Immature natural killer cell (primary cell): Measurements from ENCODE around the gene TSFM. TPM values are rescaled to one million over a fixed set of nuclear protein-coding genes. Genes with fewer than 3 reads are reported as not detected.
"Not testable (repeated sequence)": the region's sequence is repeated elsewhere in the genome, so short reads cannot be mapped to it uniquely, and the experiment has no call there.

Experiments used
- DNase-seq, 3 donors: peaks; one replicate each; pipeline ENCODE4 v3.0.0; 2022; ENCODE audit warnings: mixed read lengths in 1 of 3
- H3K27ac Mint-ChIP-seq, 6 donors: one replicate each; pipeline ENCODE4 v1.8.0; 2020; ENCODE audit warnings: mixed read lengths in 6 of 6, mild to moderate bottlenecking in 5 of 6, inconsistent platforms in 4 of 6, moderate library complexity in 3 of 6
- H3K27me3 Mint-ChIP-seq, 3 donors: one replicate each; pipeline ENCODE4 v1.8.0; 2020 to 2021; ENCODE audit warnings: low read depth in 3 of 3, mild to moderate bottlenecking in 3 of 3, mixed read lengths in 3 of 3, moderate library complexity in 3 of 3, inconsistent platforms in 1 of 3
- H3K36me3 Mint-ChIP-seq, 3 donors: one replicate each; pipeline ENCODE4 v1.8.0; 2020; ENCODE audit warnings: mixed read lengths in 3 of 3, inconsistent platforms in 2 of 3, mild to moderate bottlenecking in 2 of 3
- H3K4me1 Mint-ChIP-seq, 2 donors: one replicate each; pipeline ENCODE4 v1.8.0; 2020; ENCODE audit warnings: inconsistent platforms in 2 of 2, mild to moderate bottlenecking in 2 of 2, mixed read lengths in 2 of 2, moderate library complexity in 1 of 2
- H3K4me3 Mint-ChIP-seq, 5 donors: one replicate each; pipeline ENCODE4 v1.8.0; 2020; ENCODE audit warnings: mild to moderate bottlenecking in 5 of 5, mixed read lengths in 5 of 5, inconsistent platforms in 3 of 5, moderate library complexity in 3 of 5
- H3K9me3 Mint-ChIP-seq, 6 donors: one replicate each; pipeline ENCODE4 v1.8.0; 2020; ENCODE audit warnings: mild to moderate bottlenecking in 6 of 6, mixed read lengths in 6 of 6, inconsistent platforms in 4 of 6, moderate library complexity in 3 of 6
- polyA plus RNA-seq, 3 donors: library from polyadenylated mRNA; unstranded; fragments of 300-500 nt; fragmentation: Illumina TruSeq; gene quantifications; one replicate each; pipeline ENCODE4 v1.2.3, GENCODE V29; 2021

Gene TSFM
- polyA plus RNA-seq, 3 donors from 2014 or later: 22.2 to 38.6 (median 23.4) TPM

- Mint-ChIP-seq H3K9me3 (no peaks in the 10 kb centered on the region), H3K36me3 (peaks cover 6 to 9% (median 7%) of the 10 kb centered on the region in 3 donors), H3K4me3 (peak overlapping the region; percentile 19 to 94 (median 40)), H3K4me1 (peaks cover 23 to 35% of the 10 kb centered on the region in 2 donors), H3K27ac (peak overlapping the region in 2 of 6 donors; percentile 6 to 21), H3K27me3 (peaks cover 7 to 15% (median 8%) of the 10 kb centered on the region in 3 donors)
- no peak for DNase-seq
These were observed 11.9 kb upstream of the TSFM start for GRCh38 chr12:57770734-57771133.

DNA sequence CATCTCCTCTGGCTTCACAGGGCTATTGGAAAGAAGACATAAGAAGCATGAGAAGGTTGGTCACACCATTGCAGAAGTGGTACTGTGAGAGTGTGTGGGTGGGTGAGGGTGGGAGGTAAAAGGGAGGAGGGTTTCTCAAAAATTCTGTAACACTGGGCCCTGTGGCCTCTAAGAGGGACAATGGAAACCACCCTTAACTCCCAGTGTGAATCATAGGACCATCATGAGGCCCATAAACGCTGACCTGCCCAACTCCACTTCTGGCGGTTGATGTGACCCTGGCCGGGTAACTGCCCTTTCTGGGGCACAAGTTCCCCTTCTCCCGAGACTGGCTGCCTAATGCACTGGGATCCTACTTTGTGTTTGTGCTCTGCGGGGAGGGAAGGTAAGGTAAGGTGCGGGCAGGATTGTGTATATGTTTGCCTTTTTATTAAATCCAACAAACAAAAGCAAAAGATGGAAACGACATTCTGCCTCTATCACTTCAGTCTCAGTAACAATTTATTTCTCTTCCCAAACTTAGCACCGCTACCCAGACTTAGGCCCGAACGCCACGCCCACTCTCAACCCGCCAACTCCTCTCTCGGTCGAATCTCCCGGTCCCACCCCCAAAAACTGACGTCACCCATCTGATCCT, 11.2 kb upstream of the TSFM start:
- H3K9me3 Mint-ChIP-seq: no peaks in the 10 kb centered on the region
- no peak for DNase-seq
- peaks cover 4 to 12% (median 7%) of the 10 kb centered on the region in 3 donors for H3K27me3 Mint-ChIP-seq
- peaks cover 17 to 29% of the 10 kb centered on the region in 2 donors for H3K4me1 Mint-ChIP-seq
- H3K36me3 Mint-ChIP-seq: peaks cover 6 to 10% (median 9%) of the 10 kb centered on the region in 3 donors
- H3K4me3 Mint-ChIP-seq: peak overlapping the region; percentile 94 to 99 (median 97)
- H3K27ac Mint-ChIP-seq: peak overlapping the region; percentile 92 to 96 (median 92)

GRCh38 chr12:57771873-57772428, 10.6 kb upstream of the TSFM start, which contains the start of gene METTL1:
Gene METTL1, minus strand, starts transcription at chr12:57772105. Its CDS starts 22 bp downstream, at chr12:57772083.
- peaks cover 0 to 11% (median 5%) of the 10 kb centered on the region in 3 donors for H3K27me3 Mint-ChIP-seq
- peak within 1 kb of the TSS; percentile 94 to 99 (median 97) for H3K4me3 Mint-ChIP-seq
- peak within 1 kb of the TSS; percentile 92 to 96 (median 92) for H3K27ac Mint-ChIP-seq
- H3K9me3 Mint-ChIP-seq: no peaks in the 10 kb centered on the region
- DNase-seq: peak; percentile 85 to 86 (median 86)
- H3K36me3 Mint-ChIP-seq: peaks cover 6 to 12% (median 9%) of the 10 kb centered on the region in 3 donors
- H3K4me1 Mint-ChIP-seq: peaks cover 11 to 23% of the 10 kb centered on the region in 2 donors

GRCh38 chr12:57772429-57773322, 9.9 kb upstream of the TSFM start, which contains the start of gene EEF1AKMT3:
Gene EEF1AKMT3, plus strand, starts transcription at chr12:57772614. Its CDS starts 111 bp downstream, at chr12:57772725.
- peaks cover 2 to 11% (median 5%) of the 10 kb centered on the region in 3 donors for H3K27me3 Mint-ChIP-seq
- peak in 1 of 3 donors; percentile 16 for DNase-seq
- H3K36me3 Mint-ChIP-seq: peaks cover 6 to 16% (median 9%) of the 10 kb centered on the region in 3 donors
- H3K4me1 Mint-ChIP-seq: peaks cover 11 to 23% of the 10 kb centered on the region in 2 donors
- H3K4me3 Mint-ChIP-seq: peak within 1 kb of the TSS; percentile 94 to 99 (median 97)
- H3K9me3 Mint-ChIP-seq: no peaks in the 10 kb centered on the region
- H3K27ac Mint-ChIP-seq: peak within 1 kb of the TSS; percentile 92 to 96 (median 92)

GRCh38 chr12:57774634-57775033, 8.0 kb upstream of the TSFM start:
- H3K9me3 Mint-ChIP-seq, H3K27me3 Mint-ChIP-seq, DNase-seq, H3K27ac Mint-ChIP-seq: not testable (repeated sequence)
- Mint-ChIP-seq H3K4me3 (peak overlapping the region in 1 of 5 donors; percentile 3), H3K36me3 (peaks cover 0 to 22% (median 2%) of the 10 kb centered on the region in 3 donors), H3K4me1 (peaks cover 11 to 23% of the 10 kb centered on the region in 2 donors)

DNA sequence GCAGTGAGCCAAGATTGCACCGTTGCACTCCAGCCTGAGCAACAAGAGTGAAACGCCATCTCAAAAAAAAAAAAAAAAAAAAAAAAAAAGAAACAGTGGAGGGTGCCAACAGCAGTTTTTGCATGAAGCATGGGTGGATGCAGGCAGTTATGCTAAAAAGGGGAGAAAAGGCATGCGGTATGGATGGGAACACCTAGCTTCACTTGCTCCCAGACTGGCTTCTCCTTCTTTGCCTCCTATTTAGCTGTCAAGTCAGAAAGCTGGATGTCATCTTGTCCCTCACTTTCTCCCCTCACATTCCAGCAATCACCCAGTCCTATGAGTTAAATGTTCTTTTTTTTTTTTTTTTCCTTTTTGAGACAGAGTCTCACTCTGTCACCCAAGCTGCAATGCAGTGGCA, 7.5 kb upstream of the TSFM start:
- no peaks in the 10 kb centered on the region for H3K9me3 Mint-ChIP-seq
- peaks cover 5 to 8% (median 6%) of the 10 kb centered on the region in 3 donors for H3K27me3 Mint-ChIP-seq
- H3K36me3 Mint-ChIP-seq: peaks cover 0 to 18% (median 2%) of the 10 kb centered on the region in 3 donors
- H3K4me1 Mint-ChIP-seq: peaks cover 11 to 19% of the 10 kb centered on the region in 2 donors
- no peak for DNase-seq
- H3K4me3 Mint-ChIP-seq: peak overlapping the region in 1 of 5 donors; percentile 18
- H3K27ac Mint-ChIP-seq: no peak overlapping the region

DNA sequence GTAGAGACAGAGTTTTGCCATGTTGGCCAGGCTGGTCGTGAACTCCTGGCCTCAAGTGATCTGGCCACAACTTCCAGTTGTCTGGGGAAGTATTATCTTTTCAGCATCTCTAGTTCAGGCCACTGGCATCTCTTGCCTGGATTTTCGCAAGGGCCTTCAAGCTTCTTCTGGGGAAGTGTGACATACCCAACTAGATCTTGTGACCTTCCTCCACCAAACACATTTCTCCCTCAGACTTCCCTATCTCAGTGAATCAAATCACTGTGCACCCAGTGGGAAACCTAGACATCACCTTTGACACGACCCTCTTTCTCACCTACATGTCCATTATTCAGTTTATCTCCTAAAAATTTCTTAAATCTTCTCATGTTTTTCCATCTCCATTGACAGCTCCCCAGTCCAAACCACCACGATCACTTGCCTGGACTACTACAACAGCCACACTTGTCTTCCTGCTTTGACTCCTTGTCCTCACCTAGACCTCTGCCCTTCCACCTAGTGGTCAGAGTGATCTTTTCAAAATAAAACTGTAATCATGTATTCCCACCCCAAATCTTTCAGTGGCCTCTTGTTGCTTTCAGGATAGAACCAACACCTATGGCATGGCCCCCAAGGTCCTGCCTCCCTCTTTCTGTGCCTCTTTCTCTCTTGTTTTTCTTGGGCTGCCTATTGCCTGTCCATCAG, 6.9 kb upstream of the TSFM start:
- peaks cover 11 to 17% of the 10 kb centered on the region in 2 donors for H3K4me1 Mint-ChIP-seq
- no peak for DNase-seq
- H3K9me3 Mint-ChIP-seq: no peaks in the 10 kb centered on the region
- H3K4me3 Mint-ChIP-seq: peak overlapping the region in 1 of 5 donors; percentile 7
- H3K27ac Mint-ChIP-seq: peak overlapping the region in 2 of 6 donors; percentile 13 to 14
- H3K27me3 Mint-ChIP-seq: peaks cover 5 to 8% (median 6%) of the 10 kb centered on the region in 3 donors
- peaks cover 0 to 16% (median 2%) of the 10 kb centered on the region in 3 donors for H3K36me3 Mint-ChIP-seq

GRCh38 chr12:57776247-57776587, 6.4 kb upstream of the TSFM start:
- H3K9me3 Mint-ChIP-seq: no peaks in the 10 kb centered on the region
- peak overlapping the region in 1 of 5 donors; percentile 16 for H3K4me3 Mint-ChIP-seq
- peaks cover 11 to 17% of the 10 kb centered on the region in 2 donors for H3K4me1 Mint-ChIP-seq
- no peak for DNase-seq
- H3K27ac Mint-ChIP-seq: peak overlapping the region in 1 of 6 donors; percentile 56
- H3K36me3 Mint-ChIP-seq: peaks cover 0 to 16% (median 2%) of the 10 kb centered on the region in 3 donors
- peaks cover 5 to 8% (median 6%) of the 10 kb centered on the region in 3 donors for H3K27me3 Mint-ChIP-seq

- H3K9me3 Mint-ChIP-seq: no peaks in the 10 kb centered on the region
- DNase-seq: no peak
- peaks cover 0 to 8% (median 4%) of the 10 kb centered on the region in 3 donors for H3K27me3 Mint-ChIP-seq
- H3K36me3 Mint-ChIP-seq: peaks cover 0 to 16% (median 2%) of the 10 kb centered on the region in 3 donors
- peak overlapping the region in 1 of 6 donors; percentile 54 for H3K27ac Mint-ChIP-seq
- H3K4me3 Mint-ChIP-seq: no peak overlapping the region
- H3K4me1 Mint-ChIP-seq: peaks cover 15 to 19% of the 10 kb centered on the region in 2 donors
These were observed 5.2 kb upstream of the TSFM start for GRCh38 chr12:57777367-57777766.

DNA sequence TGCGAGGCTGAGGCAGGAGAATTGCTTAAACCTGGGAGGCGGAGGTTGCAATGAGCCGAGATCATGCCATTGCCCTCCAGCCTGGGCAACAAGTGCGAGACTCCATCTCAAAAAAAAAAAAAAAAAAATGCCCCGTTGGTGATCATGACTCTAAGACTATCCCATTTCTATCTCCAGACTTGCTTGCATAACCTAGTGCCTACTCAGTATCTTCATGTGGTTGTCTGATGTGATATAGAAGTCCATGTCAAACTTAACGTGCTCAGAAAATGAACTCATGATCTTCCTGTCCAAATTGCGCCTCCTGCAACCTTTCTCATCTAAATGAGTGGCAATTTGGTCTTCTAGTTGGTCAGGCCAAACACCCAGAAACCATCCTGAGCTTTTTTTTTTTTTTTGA, 4.7 kb upstream of the TSFM start:
- Mint-ChIP-seq H3K36me3 (peaks cover 0 to 16% (median 2%) of the 10 kb centered on the region in 3 donors), H3K9me3 (no peaks in the 10 kb centered on the region), H3K4me1 (peaks cover 18 to 22% of the 10 kb centered on the region in 2 donors), H3K27me3 (peaks cover 5 to 14% (median 9%) of the 10 kb centered on the region in 3 donors), H3K4me3 (no peak overlapping the region), H3K27ac (no peak overlapping the region)
- no peak for DNase-seq

DNA sequence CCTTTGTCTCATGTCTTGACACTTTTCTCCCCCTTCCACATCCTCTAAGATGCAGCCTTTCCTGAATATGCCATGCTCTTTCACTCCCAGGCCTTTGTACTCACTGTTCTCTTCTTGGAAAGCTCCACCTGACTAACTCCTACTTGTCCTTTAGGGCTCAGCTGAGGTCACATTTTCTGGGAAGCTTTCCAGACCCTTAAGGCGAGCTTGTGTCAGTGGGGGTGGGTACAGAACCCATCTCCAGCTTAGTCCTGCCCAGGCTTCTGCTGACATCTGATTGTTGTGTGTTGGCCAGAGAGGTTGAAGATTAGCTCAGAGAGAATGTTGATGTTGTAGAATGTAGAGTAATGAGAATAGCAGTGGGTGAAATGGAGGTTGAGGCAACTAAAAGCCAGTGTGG, 2.9 kb upstream of the TSFM start:
- no peak for DNase-seq
- Mint-ChIP-seq H3K4me1 (peaks cover 27 to 33% of the 10 kb centered on the region in 2 donors), H3K27ac (no peak overlapping the region), H3K36me3 (peaks cover 0 to 16% (median 2%) of the 10 kb centered on the region in 3 donors), H3K4me3 (no peak overlapping the region), H3K9me3 (no peaks in the 10 kb centered on the region), H3K27me3 (peaks cover 9 to 21% (median 12%) of the 10 kb centered on the region in 3 donors)

- Mint-ChIP-seq H3K4me1 (peaks cover 27 to 33% of the 10 kb centered on the region in 2 donors), H3K27ac (peak overlapping the region in 3 of 6 donors; percentile 22 to 99 (median 67)), H3K9me3 (no peaks in the 10 kb centered on the region), H3K36me3 (peaks cover 0 to 16% (median 2%) of the 10 kb centered on the region in 3 donors), H3K4me3 (no peak overlapping the region), H3K27me3 (peaks cover 9 to 21% (median 12%) of the 10 kb centered on the region in 3 donors)
- no peak for DNase-seq
These were observed 2.2 kb upstream of the TSFM start for GRCh38 chr12:57780284-57780897.
